ENCODE measurements around the gene KLHL3. TPM values are rescaled to one million over a fixed set of nuclear protein-coding genes. Genes with fewer than 3 reads are reported as not detected.

Gene KLHL3
- total RNA-seq, 1 donor from 2014 or later, result 2.2 TPM

DNA sequence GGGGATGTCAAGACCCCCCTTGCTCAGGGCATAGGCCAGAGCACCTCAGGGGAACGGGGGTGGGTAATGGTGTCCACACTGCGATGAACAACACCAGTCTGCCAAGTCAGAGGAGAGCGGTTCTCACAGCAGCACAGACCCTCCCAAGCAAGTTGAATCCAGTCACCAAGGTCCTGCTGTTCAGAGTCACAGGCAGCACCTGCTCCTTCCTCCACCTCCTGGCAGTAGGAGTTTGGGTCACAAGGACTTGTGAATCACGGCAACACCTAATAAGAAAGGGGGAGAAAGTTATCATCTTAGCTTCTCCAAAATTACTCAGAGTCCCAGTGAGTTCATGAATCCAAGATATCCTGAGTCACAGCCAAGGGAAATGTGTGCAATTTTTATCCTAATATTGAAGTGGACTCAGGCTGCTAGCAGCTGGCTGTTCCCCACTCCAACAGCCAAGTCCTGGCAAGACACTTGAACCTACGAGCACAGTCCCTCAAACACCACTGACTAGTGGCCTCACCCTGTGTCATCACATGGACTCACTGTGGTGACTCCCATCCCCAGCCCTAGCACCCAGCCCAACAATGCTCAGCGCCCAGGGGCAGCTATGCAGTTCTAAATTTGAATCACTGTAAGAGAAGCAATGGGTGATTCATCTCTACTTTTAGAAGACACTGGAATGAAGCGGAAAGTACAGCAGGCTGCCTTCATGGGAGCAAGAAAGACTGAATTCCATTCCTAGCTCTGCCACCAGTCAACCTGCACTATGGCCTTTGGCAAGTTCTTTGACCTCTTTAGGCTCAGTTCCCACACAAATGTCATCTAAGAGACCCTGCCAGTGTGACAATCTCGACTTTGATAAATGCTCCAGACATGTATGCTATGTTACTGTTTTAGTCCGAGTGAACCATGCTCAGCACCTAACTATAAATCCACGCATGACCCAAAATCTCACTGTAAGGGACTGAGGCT, 113.7 kb downstream of the KLHL3 start:
- intact Hi-C loops (cut with micrococcal nuclease), result loop anchor here (10.0 kb wide), 1 partner anchor 513 kb away; the partner anchor contains the start of gene NME5
- no peak overlapping the region for H3K27ac Mint-ChIP-seq
- no peaks in the 10 kb centered on the region for H3K27me3 Mint-ChIP-seq
- H3K4me3 Mint-ChIP-seq, result no peak overlapping the region
- H3K9me3 Mint-ChIP-seq, result no peaks in the 10 kb centered on the region
- DNase-seq, result no peak
- H3K36me3 Mint-ChIP-seq (ENCODE audit: low read depth), result no peaks in the 10 kb centered on the region
- H3K4me1 Mint-ChIP-seq, result no peaks in the 10 kb centered on the region

DNA sequence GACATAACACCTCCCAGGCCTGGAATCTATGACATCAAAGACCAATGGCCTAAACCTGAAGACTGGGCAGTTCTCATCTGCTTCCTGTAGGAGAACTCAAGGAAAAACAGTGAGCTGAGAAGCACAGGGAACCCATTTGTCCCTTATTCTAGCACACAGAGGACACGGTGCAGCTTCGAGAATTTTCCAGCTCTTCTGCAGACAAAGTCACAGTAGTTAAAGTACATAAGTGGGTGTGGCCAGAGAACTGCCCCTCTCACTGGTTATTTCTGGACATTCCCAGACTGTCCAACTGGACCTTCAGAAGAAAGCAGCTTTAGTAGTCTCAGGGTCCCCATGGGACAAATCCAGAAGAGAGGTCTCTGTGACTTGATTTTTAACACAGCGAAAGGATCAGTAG, 114.6 kb downstream of the KLHL3 start:
- H3K27ac Mint-ChIP-seq, result no peak overlapping the region
- H3K27me3 Mint-ChIP-seq, result no peaks in the 10 kb centered on the region
- no peak overlapping the region for H3K4me3 Mint-ChIP-seq
- no peaks in the 10 kb centered on the region for H3K36me3 Mint-ChIP-seq (ENCODE audit: low read depth)
- intact Hi-C loops (cut with micrococcal nuclease), result loop anchor here (10.0 kb wide), 1 partner anchor 513 kb away; the partner anchor contains the start of gene NME5
- no peak for DNase-seq
- no peaks in the 10 kb centered on the region for H3K4me1 Mint-ChIP-seq
- H3K9me3 Mint-ChIP-seq, result no peaks in the 10 kb centered on the region

DNA sequence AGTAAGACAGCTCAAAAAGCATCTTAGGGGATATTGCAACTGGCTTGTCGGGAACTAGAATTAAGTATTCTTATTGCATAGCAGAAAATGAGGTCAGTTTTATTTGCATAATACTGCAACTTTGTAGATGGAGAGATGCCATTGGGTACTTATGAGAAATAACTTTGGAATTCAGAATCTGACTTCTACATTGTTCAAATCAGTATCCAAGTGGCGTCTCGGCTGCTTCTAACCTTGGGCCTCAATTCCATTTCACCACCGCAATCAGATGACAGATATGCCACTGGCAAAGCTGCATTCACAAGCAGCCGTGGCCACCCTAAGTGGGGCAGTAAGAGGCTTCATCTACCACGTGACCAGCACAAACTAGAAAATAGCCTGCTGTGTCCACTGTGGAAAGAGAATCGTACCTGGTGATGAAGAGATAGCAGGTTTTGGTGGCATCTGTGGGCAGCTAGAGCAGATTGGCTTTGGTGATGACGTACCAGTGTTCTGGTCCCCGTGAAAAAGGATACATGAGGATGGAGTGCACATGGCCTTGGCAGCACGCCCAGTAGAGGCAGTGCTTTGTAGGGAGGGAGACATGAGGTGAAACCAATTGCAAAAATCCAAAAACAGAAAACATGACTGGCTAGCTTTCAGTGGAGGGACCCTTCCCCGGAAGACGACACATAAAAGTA, 116.6 kb downstream of the KLHL3 start:
- Mint-ChIP-seq H3K4me1 (no peaks in the 10 kb centered on the region), H3K4me3 (no peak overlapping the region), H3K9me3 (no peaks in the 10 kb centered on the region), H3K36me3 (ENCODE audit: low read depth) (no peaks in the 10 kb centered on the region), H3K27ac (no peak overlapping the region), H3K27me3 (no peaks in the 10 kb centered on the region)
- intact Hi-C loops (cut with micrococcal nuclease), result no loop called here
- no peak for DNase-seq

DNA sequence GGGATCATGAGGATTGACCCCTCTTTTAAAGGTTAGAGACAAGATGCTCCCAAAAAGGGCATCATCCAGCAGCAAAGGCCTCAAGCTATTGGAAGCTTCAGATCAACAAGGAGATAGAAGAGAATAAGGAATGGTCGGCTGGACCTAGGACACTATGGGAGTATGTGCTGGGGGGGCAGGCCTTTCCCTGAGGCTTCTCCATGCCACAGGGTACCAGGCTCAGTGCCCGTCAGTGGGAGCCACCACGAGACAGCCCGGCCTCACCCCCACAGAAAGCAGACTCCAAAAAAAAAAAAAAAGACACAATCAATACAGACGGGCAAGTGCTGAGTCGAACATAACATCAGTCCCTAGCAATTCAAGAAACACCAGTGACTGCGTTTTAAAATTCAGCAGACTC, 117.4 kb downstream of the KLHL3 start:
- intact Hi-C loops (cut with micrococcal nuclease), result no loop called here
- DNase-seq, result no peak

DNA sequence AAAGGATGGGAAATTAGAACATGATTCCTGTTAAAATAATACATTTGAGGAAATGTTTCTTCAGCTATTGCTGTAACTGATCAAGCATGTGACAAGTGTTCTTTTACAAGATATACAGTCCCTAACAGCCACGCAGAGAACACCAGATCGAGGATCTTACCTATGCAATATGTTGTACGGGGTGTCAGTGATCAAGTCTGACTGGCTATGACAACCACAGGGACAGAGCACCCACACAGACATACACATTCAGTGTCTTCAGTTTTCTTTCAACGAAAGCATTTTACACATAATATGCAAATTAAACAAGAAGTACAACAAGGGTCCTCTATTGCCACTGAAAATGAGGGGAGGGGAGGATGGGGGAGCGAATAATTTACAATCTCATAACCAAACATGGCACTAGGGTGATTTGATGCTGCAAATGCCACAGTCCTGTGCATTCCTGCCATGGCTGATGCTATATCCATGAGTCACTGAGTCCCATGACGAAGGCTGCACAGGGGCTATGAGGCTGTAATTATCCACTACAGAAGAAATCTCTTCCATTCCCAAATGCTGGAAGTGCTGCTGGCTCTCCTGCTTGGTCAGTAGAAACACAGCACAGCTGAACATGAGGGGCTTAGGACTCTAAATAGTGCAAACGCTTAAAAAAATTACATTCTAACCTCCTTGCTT, 118.2 kb downstream of the KLHL3 start:
- Mint-ChIP-seq H3K27ac (no peak overlapping the region), H3K27me3 (no peaks in the 10 kb centered on the region), H3K36me3 (ENCODE audit: low read depth) (no peaks in the 10 kb centered on the region), H3K4me1 (peaks cover 6% of the 10 kb centered on the region), H3K4me3 (no peak overlapping the region), H3K9me3 (no peaks in the 10 kb centered on the region)
- no peak for DNase-seq
- intact Hi-C loops (cut with micrococcal nuclease), result no loop called here

More for the DNA sequence above, 117.4 kb downstream of the KLHL3 start:
- Mint-ChIP-seq H3K27ac (no peak overlapping the region), H3K36me3 (ENCODE audit: low read depth) (no peaks in the 10 kb centered on the region), H3K4me1 (peaks cover 4% of the 10 kb centered on the region), H3K4me3 (no peak overlapping the region), H3K27me3 (no peaks in the 10 kb centered on the region), H3K9me3 (no peaks in the 10 kb centered on the region)

DNA sequence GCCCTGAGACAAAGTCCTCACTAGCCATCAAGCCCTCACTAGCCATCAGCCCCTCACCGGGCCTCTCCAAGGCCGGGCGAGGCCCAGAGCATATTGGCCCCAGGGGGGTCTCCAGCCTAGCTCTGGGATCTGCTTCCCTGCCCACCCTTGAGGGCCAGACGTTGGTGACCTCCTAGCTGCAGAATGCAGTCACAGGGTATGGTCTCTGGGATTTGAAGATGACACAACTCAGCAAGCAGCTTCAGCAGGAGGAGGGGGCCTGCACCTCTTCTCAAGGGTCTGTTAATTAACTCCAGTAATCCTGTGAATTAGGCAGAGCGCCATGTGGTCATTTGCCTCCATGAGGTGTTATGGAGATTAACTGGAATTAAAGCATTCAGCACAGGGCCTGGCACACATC, 119.8 kb downstream of the KLHL3 start:
- peaks cover 6% of the 10 kb centered on the region for H3K4me1 Mint-ChIP-seq
- no peaks in the 10 kb centered on the region for H3K36me3 Mint-ChIP-seq (ENCODE audit: low read depth)
- no peak overlapping the region for H3K27ac Mint-ChIP-seq
- no peak for DNase-seq
- peaks cover under 1% of the 10 kb centered on the region for H3K27me3 Mint-ChIP-seq
- intact Hi-C loops (cut with micrococcal nuclease), result no loop called here
- H3K9me3 Mint-ChIP-seq, result no peaks in the 10 kb centered on the region
- H3K4me3 Mint-ChIP-seq, result no peak overlapping the region

DNA sequence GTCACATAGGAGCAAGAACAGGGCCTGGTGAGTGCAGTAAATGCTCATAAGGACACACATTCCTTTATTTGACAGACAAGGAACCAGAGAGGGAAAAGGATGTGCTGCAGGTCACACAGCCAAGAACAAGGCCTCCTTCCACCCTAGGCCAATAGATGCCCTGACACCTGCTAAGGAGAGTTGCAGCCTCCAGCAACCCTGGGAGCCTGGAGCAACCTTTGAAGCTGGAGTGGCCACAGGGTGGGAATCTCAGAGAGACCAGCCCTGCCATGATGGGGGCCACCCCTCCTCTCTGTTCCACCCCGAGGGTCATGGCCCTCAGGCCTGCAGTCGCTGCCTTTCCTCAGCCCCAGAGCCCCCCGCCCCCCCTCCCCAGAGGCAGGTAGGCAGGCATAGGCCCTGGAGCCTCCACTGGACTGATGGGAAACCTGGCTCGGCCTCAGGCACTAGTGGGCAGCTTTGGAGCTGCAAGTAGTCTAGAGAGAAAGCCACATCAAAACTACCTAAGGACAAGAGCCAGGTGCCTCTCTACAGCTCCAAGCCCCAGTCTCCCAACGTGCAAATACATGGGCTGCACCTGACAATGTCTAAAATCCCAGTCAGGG, 120.6 kb downstream of the KLHL3 start:
- no peaks in the 10 kb centered on the region for H3K9me3 Mint-ChIP-seq
- no peak overlapping the region for H3K4me3 Mint-ChIP-seq
- no peak for DNase-seq
- intact Hi-C loops (cut with micrococcal nuclease), result no loop called here
- H3K27me3 Mint-ChIP-seq, result peaks cover 8% of the 10 kb centered on the region
- H3K4me1 Mint-ChIP-seq, result peaks cover 6% of the 10 kb centered on the region
- H3K27ac Mint-ChIP-seq, result no peak overlapping the region
- no peaks in the 10 kb centered on the region for H3K36me3 Mint-ChIP-seq (ENCODE audit: low read depth)

DNA sequence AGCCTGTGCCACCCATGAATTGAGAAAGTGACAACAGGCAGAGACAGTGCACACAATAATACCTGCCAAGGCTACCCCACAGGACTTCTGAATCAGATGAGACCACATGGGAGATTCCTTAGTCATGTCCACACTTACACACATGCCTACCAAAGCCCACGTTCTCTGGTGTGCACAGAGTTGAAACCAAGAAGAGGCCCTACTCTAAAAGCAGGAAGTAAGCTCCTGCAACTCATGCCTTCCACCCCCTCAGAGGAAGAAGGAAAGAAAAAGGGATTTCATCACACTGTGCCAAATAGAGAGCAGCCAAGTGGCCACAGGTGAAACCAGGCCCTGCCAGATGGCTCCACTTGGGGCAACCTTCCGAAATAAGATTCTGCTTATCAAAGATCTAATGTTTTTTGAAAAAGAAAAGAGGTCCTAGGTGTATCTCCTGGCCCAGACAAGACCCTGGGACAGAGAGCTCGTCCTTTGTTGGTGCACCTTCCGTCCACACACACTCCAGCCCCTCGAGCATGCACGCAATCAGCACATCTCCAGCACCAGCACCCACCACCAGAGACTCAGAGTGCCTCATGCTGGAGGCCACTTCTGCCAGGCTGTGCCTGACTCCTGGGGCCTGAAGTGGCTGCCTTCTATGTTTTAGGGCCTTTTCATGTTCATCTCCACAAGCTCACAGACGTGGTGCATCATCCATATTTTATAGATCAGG, 122.2 kb downstream of the KLHL3 start:
- no peak overlapping the region for H3K27ac Mint-ChIP-seq
- no peaks in the 10 kb centered on the region for H3K9me3 Mint-ChIP-seq
- H3K4me1 Mint-ChIP-seq, result peaks cover 6% of the 10 kb centered on the region
- intact Hi-C loops (cut with micrococcal nuclease), result no loop called here
- no peak overlapping the region for H3K4me3 Mint-ChIP-seq
- H3K27me3 Mint-ChIP-seq, result peaks cover 12% of the 10 kb centered on the region
- no peak for DNase-seq
- no peaks in the 10 kb centered on the region for H3K36me3 Mint-ChIP-seq (ENCODE audit: low read depth)

DNA sequence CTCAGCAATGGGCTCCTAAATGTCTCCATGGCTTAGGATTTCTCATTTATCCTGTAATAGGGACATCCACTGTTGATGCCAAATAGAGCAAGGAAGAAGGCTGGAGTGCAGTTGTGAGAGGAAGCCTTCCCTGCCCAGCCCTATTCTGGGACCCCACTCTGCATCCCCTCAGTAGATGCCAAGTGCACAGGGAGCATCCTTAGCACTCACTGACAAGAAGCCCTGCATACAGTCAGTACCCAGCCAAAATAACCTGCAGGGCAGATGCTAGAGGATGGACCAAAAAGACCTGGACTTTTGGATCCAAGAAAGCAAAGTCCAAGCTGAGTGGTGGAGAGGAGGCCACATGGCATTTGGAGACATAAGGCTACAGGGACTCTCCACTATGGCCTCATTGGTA, 123.3 kb downstream of the KLHL3 start:
- intact Hi-C loops (cut with micrococcal nuclease), result no loop called here
- no peak for DNase-seq
- Mint-ChIP-seq H3K27me3 (peaks cover 17% of the 10 kb centered on the region), H3K27ac (no peak overlapping the region), H3K4me1 (peaks cover 6% of the 10 kb centered on the region), H3K9me3 (no peaks in the 10 kb centered on the region), H3K36me3 (ENCODE audit: low read depth) (no peaks in the 10 kb centered on the region), H3K4me3 (no peak overlapping the region)

DNA sequence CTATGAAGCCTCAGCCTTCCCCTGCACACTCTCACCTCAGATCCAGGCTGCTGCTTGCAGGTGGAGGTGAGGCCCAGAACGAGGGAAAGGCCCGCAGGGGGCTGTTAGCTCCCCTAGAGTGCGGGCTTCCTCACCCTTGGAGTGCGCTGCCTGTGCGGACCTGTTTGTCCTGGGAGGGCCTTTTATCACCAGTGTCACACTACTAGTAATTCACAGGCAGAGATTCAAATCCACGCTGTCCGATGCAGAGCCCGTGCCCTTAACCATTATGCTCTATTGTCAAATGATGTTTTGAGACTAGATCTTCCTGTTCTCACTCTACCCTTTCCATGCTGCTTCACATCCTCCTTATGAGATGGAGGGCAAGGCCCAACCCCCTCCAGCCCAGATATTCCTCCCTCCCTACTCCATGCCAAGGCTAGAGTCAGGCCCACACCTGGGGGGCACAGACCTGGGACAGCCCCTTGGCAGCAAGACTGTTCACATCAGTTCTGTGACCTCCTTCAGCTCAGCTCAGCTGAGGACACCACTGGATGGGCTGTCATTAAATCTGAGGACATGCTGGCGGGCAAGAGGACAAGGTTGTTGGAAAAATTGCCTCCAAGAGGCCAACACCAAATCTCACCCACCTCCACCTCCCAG, 124.0 kb downstream of the KLHL3 start:
- no peak overlapping the region for H3K27ac Mint-ChIP-seq
- H3K9me3 Mint-ChIP-seq, result no peaks in the 10 kb centered on the region
- peaks cover 22% of the 10 kb centered on the region for H3K27me3 Mint-ChIP-seq
- no peak for DNase-seq
- H3K4me1 Mint-ChIP-seq, result peaks cover 6% of the 10 kb centered on the region
- no peak overlapping the region for H3K4me3 Mint-ChIP-seq
- no peaks in the 10 kb centered on the region for H3K36me3 Mint-ChIP-seq (ENCODE audit: low read depth)
- intact Hi-C loops (cut with micrococcal nuclease), result no loop called here

DNA sequence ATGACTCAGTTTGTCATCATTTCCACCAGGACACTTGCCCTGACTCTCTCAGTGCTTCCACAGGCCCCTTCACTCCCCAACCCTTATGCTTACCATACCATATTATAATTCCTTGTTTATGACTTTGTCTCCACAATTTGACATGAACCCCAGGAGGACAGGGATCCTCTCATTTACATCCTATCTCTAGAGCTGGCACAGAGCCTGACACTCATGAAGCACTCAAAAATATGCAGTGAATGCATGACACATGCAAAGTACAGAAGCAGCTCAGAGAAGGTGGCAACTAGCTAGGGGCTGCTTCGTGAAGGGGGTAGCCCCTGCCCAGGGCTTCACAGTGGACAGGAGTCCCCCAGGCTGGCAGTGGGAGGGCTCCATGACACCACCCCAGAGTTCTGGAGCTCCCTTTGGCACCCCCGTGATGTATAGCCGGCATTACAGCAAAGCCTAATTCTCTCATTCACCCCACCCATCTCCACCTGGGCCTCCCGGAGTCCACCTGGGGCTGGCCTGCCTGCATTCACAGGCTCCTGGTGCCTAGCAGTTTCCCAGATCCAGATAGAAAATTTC, 124.8 kb downstream of the KLHL3 start:
- Mint-ChIP-seq H3K9me3 (no peaks in the 10 kb centered on the region), H3K4me1 (peaks cover 6% of the 10 kb centered on the region), H3K27ac (no peak overlapping the region), H3K4me3 (no peak overlapping the region), H3K27me3 (peaks cover 23% of the 10 kb centered on the region), H3K36me3 (ENCODE audit: low read depth) (no peaks in the 10 kb centered on the region)
- no peak for DNase-seq
- intact Hi-C loops (cut with micrococcal nuclease), result no loop called here

DNA sequence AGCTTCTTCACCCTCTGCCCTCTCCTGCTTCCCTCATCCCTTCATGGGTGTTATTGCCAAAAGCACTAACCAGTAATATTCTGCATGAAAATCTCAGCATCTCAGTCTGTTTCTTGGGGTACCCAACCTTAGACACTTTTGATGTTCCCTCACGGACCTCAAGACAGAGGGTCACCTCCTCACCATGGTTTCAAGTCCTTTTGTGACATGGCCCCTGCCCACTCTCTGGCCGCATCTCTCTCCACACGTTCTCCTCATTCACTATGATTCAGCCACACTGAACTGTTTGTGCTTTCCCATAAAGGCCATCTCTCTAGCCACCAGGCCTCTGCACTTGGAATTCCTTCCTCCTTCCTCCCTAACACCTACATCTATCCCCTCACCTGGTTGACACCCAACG, 125.3 kb downstream of the KLHL3 start:
- intact Hi-C loops (cut with micrococcal nuclease), result no loop called here
- peaks cover 6% of the 10 kb centered on the region for H3K4me1 Mint-ChIP-seq
- DNase-seq, result no peak
- peaks cover 28% of the 10 kb centered on the region for H3K27me3 Mint-ChIP-seq
- H3K36me3 Mint-ChIP-seq (ENCODE audit: low read depth), result no peaks in the 10 kb centered on the region
- no peaks in the 10 kb centered on the region for H3K9me3 Mint-ChIP-seq
- H3K4me3 Mint-ChIP-seq, result no peak overlapping the region
- H3K27ac Mint-ChIP-seq, result no peak overlapping the region
